Measurements from ENCODE around the gene PAPPA2.

The PAPPA2 gene

GRCh38 chr1:176604461-176604860, 141.5 kb downstream of the PAPPA2 start (continued):
- no peak for TF ChIP-seq PRDM2 (tag by site-specific recombination; IDR thresholded peaks at IDR 0.05; ENCODE audit: borderline replicate concordance)
- TF ChIP-seq ZNF341 (tag by site-specific recombination; IDR thresholded peaks at IDR 0.05; ENCODE audit: low read depth), result no peak
- no peak for TF ChIP-seq TRIM28 (IDR thresholded peaks at IDR 0.05; ENCODE audit: borderline replicate concordance, low read length)
- TF ChIP-seq, protein P1, sequence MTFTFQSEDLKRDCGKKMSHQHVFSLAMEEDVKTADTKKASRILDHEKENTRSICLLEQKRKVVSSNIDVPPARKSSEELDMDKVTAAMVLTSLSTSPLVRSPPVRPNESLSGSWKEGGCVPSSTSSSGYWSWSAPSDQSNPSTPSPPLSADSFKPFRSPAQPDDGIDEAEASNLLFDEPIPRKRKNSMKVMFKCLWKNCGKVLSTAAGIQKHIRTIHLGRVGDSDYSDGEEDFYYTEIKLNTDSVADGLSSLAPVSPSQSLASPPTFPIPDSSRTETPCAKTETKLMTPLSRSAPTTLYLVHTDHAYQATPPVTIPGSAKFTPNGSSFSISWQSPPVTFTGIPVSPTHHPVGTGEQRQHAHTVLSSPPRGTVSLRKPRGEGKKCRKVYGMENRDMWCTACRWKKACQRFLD (tag by site-specific recombination; IDR thresholded peaks at IDR 0.05), result no peak
- TF ChIP-seq ZNF530 (tag by site-specific recombination; IDR thresholded peaks at IDR 0.05; ENCODE audit: low read depth), result no peak

- H3K9me3 ChIP-seq (ENCODE audit: control insufficient read depth, insufficient read depth, low read depth, low read length), result no peaks in the 10 kb centered on the region
- CTCF ChIA-PET, result interaction anchor here (1.2 kb wide), 1 partner anchor 87 kb away, joined by 7 read pairs; no protein-coding TSS in a partner anchor
- no peaks in the 10 kb centered on the region for H3K4me1 ChIP-seq (ENCODE audit: control insufficient read depth, insufficient read depth, low read length)
- TF ChIP-seq, protein P2, sequence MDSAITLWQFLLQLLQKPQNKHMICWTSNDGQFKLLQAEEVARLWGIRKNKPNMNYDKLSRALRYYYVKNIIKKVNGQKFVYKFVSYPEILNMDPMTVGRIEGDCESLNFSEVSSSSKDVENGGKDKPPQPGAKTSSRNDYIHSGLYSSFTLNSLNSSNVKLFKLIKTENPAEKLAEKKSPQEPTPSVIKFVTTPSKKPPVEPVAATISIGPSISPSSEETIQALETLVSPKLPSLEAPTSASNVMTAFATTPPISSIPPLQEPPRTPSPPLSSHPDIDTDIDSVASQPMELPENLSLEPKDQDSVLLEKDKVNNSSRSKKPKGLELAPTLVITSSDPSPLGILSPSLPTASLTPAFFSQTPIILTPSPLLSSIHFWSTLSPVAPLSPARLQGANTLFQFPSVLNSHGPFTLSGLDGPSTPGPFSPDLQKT (IDR thresholded peaks at IDR 0.05; ENCODE audit: borderline replicate concordance, low read depth, low read length), result no peak
- TF ChIP-seq ZNF544 (tag by site-specific recombination; IDR thresholded peaks at IDR 0.05), result no peak
- no peak for TF ChIP-seq ZNF707 (tag by site-specific recombination; IDR thresholded peaks at IDR 0.05)
- TF ChIP-seq HOXA7 (CRISPR knock-in tag; IDR thresholded peaks at IDR 0.05; ENCODE audit: borderline replicate concordance), result no peak
- TF ChIP-seq ZNF214 (tag by site-specific recombination; IDR thresholded peaks at IDR 0.05; ENCODE audit: borderline replicate concordance), result no peak
- no peak overlapping the region for H3K4me3 ChIP-seq (ENCODE audit: low read depth, low read length)
- H3K27ac ChIP-seq (ENCODE audit: extremely low read depth, low read depth, low read length), result no peak overlapping the region
- no peaks in the 10 kb centered on the region for H3K36me3 ChIP-seq (ENCODE audit: control insufficient read depth in 2 of 2, insufficient read depth in 1 of 2, low read length in 2 of 2)
- POLR2A ChIA-PET, result no interaction called here
These were observed 142.2 kb downstream of the PAPPA2 start for GRCh38 chr1:176605176-176605575.

DNA sequence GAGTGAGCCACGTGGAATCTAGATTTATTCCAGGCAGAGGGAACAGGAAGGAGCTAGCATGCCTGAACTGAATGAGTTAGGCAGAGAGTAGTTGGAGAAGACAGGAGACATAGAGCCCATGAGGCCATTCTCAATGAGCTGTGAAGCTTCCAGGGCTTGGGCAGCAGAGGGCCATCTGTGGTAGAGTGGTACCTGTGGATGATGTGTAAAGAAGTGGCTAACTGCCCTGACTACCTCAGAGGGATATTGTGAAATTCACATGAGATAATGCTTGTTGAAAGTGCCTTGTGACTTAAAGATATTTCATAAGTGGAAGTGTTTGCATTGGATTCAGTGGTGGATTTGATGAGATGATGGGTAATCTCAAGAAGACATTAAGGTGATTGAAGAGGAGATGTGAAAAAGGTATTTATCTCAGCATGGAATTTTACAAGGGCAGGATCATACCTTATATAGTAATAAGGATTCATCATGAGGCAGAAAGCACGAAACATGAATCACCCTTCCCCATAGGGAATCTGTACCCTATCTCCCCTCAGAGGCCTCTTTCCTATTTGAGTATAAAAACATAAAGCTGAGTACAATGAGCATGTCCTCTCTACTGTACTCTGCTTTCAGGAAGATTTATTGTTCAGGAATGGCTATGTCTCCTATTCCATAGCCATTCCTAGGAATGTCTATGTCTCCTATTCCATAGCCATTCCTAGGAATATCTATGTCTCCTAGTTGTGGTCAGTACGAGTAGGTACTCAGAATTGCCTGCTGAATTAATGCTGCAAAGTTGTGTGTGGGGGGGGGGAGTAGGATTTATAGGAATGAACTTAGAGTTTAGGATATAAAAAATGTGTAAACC, 146.8 kb downstream of the PAPPA2 start:
- no peaks in the 10 kb centered on the region for H3K4me1 ChIP-seq (ENCODE audit: control insufficient read depth, insufficient read depth, low read length)
- H3K36me3 ChIP-seq (ENCODE audit: control insufficient read depth in 2 of 2, insufficient read depth in 1 of 2, low read length in 2 of 2), result no peaks in the 10 kb centered on the region
- CTCF ChIA-PET, result interaction anchor here (0.6 kb wide), 1 partner anchor 103 kb away, joined by 3 read pairs; no protein-coding TSS in a partner anchor
- H3K27ac ChIP-seq (ENCODE audit: extremely low read depth, low read depth, low read length), result no peak overlapping the region
- H3K4me3 ChIP-seq (ENCODE audit: low read depth, low read length), result no peak overlapping the region
- TF ChIP-seq SCRT2 (tag by site-specific recombination; IDR thresholded peaks at IDR 0.05) (peak; percentile 49; the same call in 1 of the 2 replicates), REST (tag by site-specific recombination; IDR thresholded peaks at IDR 0.05) (no peak), ZNF473 (tag by site-specific recombination; IDR thresholded peaks at IDR 0.05) (no peak)
- no peaks in the 10 kb centered on the region for H3K9me3 ChIP-seq (ENCODE audit: control insufficient read depth, insufficient read depth, low read depth, low read length)
- POLR2A ChIA-PET, result no interaction called here
